Adrenal gland (tissue), 5 donors: Measurements from ENCODE around the gene SLC25A47.

Experiments used
- POLR2A ChIP-seq, 2 donors: fragments of 450-650 bp; IDR thresholded peaks; one replicate each; pipeline ENCODE4 v1.6.1; 2017; ENCODE audit warnings: antibody characterized with exemption in 2 of 2, mild to moderate bottlenecking in 2 of 2, moderate library complexity in 1 of 2
- TF ChIP-seq, protein P1 (sequence below), 6 experiments: fragments of 450-650 bp in 4 of 6; fragments of 200-600 bp in 2 of 6; sonication (generic) in 1 of 6; IDR thresholded peaks; 1 replicate in 5 of 6; 2 replicates in 1 of 6; pipeline versions ENCODE4 v1.5.1 to v1.8.0; 2016 to 2021; ENCODE audit warnings: antibody characterized with exemption in 6 of 6, mild to moderate bottlenecking in 2 of 6, moderate library complexity in 1 of 6
- donor health status: DM: no; HTN: no; CAD: no.

DNA sequence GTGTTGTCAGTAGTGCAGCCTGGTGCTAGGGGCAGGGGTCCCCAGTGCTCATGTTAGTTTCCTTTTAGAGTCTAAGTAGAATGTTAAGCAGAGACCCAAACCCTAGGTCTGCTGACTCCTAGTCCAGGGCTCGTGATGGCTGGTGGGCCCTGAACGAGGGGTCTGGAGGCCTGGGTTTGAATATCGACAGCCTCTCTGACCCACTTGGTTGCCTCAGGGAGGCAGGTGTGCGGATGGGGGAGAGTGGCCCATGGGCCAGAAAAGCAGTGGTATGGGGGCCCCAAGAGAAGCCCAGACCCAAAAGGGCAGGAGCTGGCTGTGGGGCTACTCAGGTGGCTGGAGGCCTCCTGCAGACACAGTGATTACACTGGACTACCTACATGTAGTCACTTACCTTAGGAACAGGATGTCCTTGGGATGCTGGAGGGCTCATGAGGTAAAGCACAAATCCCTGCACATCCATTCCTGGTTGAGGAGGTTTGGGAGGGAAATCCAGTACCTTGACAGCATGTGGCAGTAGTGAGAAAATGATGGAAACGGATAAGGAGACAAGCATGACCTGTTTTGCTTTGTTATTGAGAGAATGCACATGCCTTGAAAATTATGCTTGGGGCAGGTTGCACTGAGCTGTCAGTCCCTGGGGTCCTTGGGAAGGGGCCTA lies 15.2 kb upstream of the SLC25A47 start:
- TF ChIP-seq, protein P1, sequence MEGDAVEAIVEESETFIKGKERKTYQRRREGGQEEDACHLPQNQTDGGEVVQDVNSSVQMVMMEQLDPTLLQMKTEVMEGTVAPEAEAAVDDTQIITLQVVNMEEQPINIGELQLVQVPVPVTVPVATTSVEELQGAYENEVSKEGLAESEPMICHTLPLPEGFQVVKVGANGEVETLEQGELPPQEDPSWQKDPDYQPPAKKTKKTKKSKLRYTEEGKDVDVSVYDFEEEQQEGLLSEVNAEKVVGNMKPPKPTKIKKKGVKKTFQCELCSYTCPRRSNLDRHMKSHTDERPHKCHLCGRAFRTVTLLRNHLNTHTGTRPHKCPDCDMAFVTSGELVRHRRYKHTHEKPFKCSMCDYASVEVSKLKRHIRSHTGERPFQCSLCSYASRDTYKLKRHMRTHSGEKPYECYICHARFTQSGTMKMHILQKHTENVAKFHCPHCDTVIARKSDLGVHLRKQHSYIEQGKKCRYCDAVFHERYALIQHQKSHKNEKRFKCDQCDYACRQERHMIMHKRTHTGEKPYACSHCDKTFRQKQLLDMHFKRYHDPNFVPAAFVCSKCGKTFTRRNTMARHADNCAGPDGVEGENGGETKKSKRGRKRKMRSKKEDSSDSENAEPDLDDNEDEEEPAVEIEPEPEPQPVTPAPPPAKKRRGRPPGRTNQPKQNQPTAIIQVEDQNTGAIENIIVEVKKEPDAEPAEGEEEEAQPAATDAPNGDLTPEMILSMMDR (IDR thresholded peaks at IDR 0.05) = no peak
- TF ChIP-seq POLR2A (IDR thresholded peaks at IDR 0.05) = no peak
